ENCODE data around the gene ABCC3.

ABCC3 gene

DNA sequence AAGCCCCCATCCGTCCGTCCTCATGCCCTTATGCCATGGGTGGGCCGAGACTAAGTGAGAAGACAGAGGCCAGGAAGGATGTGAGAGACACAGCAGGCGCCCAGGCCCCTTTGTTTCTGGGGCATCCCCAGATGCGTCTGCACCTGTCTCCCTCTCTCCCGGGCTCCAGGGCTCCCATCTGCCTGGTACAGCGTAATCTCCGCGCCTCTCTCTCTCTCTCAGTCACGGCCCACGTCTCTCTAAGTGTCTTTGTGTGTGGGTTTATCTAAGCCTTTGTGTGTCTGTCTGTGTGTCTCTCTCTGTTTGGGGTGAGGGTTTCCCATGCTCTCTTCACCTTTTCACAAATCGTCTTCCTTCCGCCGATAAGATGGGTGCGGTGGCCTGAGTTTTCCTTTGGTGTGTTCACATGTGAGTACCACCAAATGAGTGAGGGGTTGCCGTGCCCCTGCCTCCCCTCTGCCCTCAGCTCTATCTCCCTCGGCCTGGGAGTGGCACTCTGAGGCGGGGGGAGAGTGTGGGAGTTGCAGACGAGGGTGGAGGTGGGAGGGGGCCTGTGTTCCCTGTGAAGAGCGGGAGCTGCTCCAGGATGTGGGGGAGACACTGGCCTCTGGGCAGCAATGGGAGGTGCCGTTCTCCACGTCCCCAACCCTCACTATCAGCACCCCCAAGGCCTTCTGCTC is 25.8 kb upstream of the ABCC3 start:
- peak; percentile 65 to 80 for DNase-seq

DNA sequence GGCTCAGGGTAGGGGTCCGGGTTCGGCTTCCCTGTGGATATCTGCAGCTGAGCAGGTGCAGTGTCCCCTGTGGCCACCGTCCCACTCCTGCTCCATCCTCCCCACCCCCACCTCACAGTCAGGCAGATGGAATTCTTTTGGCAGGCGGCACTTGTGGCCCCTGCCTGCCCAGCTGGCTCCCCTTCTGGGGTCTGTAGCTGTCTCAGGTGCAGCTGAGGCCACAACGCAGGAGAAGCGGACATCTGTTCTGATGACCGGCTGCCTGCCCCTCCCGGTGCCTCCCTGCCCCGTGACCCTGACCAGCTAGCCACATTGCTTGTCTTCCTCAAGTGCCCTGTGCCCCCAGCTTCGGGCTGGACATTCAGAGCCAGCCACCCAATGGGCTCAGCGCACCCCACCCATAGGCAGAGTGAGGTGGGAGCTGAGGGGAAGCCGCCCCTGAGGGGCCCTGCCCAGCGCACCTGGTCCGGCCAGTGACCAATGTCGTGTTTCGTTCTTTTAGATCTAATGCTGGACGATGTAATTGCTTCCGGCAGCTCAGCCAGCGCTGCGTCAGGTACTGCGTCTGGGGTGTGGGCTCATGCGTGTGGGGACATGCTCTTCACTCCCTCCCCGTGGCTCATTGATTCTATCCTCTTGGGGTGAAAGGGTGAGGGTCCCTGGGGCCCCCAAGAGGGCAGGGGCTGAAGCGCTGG is 25.2 kb upstream of the ABCC3 start:
- peak in 1 of 2 experiments; percentile 23 for DNase-seq

DNA sequence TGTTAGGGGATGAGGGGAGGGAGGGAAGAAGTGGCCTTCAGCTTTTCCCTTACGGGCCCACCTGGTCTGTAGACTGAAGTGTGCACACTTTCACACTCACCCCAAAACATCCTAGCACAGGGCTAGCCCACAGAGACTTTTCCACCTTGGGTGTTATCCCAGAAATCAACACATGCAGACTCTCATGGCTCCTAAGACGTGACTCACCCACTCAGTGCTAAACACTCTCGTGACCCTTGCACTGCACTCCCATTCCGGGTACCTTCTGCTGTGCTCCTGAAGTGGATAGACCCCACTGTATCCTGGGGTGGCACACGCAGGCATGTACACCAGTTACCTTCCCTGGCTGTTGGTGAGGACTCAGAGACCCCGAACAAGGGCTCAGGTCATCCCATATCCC is 23.0 kb upstream of the ABCC3 start:
- DNase-seq, result no peak

DNA sequence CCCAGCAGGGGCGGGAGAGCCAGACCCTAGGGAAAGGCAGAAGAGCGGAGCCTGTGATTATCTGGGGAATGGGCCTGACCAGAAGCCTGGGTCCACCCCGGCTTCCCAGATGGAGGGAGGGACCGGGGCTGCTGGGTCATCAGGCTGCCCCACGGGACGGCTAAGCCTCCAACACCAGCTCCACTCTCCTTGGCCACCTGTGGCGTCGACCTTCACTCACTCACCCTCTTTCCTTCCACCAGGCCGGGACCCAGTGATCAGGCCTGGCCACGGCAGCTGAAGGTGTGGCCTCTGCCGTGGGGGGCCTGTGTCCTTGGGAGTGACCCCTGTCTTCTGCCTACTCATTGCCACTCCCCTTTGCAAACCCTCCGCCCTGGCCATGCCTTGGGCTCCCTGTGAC is 22.4 kb upstream of the ABCC3 start:
- DNase-seq, result no peak

DNA sequence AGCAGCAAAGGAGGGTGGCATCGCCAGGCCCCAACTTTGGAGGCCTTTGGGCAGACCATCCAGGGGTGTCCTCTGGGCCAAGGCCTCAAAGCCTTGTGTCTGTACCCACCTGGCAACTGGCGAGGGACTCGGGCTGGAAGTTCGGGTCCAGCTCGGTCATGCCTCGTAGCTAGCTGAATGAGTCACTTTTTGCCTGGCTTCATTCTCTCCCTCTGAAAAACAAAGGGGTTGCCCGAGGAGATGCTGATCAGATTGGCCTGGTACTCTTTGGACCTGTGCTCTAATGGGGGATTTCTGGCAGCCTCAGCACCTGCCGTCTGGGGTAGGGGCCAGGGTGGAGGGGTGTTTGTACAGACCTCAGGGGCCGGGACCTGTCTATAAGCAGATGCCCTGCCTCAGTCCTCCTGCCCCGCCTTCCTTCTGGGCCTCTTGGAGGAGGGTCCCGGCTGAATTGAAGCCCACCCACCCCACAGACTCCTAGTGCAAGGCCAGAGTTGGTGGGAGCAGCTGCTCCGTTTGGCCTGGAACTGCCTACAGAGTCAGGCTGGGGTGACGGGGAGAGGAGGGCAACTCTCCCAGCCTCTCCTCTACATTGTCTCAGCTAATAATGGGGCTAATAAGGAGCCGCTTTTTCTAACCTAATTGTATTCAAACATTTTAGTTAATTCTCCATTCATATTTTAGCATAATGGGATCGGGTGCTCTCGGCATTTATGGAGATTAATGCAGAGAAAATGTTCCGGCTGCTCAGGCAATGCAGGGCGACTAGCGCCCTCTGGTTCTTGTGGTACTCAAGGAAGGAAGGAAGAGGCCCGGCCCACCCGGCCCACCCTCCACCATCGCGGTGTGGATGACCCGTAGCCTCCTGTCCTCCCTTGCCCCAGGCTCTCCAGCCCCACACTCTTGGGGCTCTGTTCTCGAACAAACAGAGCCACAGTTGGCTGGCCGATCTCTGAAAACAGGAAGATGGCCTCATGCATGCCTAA is 21.4 kb upstream of the ABCC3 start:
- no peak for DNase-seq

DNA sequence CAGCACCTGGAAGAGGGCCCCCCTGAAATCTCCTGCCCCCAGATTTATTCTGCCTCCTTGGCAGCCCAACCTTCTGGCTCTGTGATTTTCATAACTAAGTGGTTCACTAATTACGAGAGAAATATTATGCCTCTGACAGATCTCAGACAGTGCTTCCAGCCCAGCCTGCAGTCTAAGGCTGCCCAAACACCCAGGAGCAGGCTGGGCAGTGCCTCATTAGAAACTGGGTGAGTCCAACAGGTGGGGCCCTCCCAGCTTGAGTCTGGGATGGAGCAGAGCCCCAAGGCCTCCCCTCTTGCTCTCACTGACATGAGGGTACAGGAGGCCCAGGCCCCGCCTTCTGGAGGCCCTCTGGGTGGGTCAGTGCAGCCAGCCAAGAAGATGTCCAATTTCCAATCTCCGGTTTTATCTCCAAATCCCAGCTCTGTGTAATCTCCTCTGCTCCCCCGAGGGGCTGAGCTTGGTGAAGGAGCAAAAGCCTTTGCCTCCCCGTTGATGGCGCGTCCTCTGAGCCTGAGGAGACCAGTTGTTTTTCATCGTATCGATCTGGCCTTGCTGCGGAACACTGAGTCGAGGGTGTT is 20.1 kb upstream of the ABCC3 start:
- no peak for DNase-seq

DNA sequence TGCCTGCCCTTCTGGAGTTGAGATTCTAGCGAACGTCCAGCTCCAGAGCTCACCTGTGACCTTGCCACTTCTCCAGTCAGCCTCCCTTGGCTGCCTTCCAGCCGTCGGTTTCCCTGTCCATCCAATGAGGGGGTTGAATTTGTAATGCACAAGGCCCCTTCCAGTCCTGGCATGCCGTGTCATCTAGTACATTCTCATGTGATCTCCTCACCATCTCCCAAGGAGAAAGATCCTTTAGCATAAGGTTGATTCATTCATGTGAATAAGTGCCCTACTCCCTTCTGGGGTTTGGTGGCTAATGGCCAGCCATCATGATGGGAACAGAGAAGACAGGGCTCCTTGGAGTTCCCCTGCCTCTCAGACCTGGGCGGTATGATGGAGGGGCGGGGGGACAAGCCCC is 18.9 kb upstream of the ABCC3 start:
- DNase-seq, result no peak

DNA sequence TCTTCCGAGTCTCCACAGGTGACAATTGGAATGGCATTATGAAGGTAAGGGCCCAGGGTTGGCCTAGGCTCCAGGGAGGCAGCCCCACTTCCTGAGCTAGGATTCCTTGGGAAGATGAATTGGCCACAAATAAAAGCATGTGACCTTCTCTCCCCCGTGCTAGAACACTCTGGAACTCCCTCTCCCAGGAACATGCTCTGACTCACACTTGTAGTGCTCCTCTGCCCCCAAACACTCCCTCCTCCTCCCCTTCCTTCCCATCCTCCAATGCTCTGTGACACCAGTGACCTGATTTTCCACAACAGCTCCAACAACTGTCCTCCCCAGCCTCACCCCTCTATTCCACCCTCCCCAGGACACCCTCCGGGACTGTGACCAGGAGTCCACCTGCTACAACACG is 16.4 kb upstream of the ABCC3 start:
- no peak for DNase-seq

DNA sequence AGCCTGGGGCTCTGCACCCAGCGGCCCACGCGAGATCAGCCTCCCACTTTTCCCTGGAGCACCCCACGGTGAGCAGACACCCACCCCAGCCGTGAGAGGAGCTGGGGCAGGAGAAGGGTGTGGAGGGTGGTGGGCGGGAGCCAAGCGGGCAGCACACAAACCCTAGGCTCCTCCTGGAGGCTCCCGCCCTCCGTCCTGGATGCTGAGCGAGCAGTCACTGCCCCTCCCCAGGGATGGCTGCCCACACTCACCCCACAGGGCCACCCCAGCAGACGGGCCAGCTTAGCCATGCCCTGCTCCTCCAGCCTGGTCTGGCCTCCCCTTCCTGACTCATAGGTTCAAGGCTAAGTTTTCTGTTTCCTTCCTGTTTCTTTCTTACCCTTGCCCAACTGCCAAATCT is 15.7 kb upstream of the ABCC3 start:
- no peak for DNase-seq

DNA sequence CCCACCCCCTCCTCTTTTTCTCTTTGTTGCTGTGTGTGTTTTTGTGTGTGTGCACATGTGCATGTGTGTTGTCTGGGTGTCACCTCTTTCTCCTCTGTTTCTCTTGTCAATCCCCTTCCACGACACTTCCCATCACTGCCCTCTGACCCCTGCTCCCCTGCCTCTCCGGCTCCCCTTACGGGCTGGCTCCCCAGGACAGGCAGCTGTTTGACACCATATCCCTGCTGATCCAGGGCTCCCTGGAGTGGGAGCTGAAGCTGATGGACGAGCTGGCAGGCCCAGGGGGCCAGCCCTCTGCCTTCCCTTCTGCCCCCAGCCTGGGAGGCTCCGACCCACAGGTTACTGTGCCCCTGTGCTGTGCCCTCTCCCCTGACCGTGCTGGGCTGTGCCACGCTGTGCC is 15.2 kb upstream of the ABCC3 start:
- no peak for DNase-seq

DNA sequence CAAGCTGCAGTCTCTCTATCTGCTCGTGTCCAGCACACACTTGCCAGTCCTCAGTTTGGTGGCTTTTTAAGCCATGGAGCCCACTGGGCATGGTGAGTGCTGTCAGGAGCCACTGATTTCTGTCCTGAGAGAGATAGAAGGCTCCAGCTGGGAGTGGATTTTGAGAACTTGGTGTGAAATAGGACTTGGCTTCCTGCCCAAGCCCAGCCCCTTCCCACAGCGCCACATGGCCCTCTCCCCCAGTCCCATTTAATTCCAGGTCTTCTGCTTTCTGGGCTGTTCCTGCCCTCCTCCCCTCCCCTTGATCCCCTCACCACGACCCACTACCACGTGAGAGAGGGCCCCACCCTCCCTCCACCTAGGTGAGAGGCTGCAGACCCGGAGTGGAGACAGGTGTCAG is 14.4 kb upstream of the ABCC3 start:
- no peak for DNase-seq

DNA sequence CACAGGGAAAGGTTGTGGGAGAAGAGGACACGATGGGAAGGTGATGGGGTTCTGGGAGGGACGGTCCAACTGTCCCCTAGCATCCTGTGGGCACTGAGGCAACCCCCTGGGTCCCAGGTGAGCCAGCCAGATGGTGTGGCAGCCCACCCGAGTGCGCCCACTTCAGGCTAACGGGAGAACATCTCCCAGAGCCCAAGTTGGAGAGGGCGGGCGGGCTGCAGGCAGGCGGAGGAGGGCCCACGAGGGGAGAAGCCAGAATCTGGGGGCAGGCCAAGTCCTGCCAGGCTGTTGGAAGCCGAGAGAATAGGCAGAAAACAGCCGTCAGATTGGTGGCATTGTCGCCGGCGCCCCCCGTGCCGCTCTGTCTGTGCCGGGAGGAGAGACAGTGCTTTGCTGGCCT is 13.8 kb upstream of the ABCC3 start:
- DNase-seq, result no peak

DNA sequence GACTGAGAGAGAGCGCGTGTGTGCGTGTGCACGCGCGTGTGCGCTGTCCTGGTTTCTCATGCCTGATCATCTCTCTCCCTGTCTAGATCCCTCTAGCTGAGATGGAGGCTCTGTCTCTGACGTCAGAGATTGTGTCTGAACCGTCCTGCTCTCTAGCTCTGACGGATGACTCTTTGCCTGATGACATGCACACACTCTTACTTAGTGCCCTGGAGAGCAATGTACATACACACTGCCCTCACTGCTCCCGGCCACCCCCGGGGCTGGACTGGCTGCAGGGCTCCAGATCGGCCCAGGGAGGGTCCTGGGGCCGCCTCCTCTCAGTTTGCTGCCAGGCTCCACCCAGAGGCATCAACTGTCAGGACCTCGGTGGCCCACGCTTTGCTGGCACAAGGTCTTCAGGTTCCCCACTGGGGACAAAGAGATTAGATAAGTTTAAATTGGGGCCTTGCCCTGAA is 13.1 kb upstream of the ABCC3 start:
- DNase-seq, result no peak

DNA sequence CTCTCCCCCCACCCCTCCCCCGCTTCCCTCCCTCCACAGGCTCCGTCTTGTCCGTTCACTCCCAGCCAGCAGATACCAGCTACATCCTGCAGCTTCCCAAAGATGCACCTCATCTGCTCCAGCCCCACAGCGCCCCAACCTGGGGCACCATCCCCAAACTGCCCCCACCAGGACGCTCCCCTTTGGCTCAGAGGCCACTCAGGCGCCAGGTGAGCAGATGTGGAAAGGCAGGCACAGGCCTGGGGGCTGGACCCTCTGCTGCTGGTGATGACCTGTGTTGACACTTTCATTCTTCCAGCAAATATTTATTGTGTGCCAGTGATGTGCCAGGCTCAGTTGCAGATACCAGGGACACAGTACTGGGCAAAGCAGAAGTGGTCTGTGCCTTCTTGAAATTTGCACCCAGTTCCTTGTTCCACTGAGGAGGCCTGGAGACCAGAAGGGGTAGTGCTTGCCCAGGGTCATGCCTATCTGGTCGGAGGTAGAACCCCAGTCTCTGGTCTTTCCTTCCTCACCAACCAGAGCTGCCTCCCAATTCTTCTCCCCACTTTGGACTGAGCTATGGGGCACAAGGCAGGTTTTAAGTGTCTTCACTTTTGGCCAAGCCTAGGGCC is 10.3 kb upstream of the ABCC3 start:
- DNase-seq, result no peak

DNA sequence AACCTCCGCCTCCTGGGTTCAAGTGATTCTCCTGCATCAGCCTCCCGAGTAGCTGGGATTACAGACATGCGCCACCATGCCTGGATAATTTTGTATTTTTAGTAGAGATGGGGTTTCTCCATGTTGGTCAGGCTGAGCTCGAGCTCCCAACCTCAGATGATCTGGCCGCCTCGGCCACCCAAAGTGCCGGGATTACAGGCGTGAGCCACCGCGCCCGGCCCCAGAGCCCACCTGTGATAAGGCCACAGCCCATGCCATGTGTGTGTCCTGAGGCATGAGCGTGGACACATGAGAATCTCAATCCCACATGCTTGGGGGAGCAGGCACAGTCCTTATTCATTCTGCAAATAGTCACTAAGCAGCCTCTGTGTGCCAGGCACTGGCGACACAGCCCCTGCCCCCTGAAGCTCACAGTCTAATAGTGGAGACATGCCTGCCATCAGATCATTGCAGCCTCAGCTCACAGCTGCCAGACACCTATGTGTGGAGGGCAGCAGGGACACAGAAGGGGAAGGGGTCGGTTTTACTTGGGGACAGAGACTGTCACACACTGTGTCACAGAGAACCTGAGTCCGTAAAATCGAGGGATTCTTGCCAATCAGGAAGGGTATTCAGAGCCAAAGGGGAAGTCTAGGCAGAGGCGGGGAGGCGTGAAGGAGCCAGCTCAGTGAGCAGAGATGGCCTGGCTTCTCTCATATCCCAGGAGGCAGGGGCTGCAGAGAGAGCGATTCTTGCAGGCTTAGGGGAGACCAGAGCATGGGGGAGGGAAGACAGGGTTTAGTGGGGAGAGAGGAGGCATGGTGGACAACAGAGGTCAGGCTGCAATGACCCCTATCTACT is 9.4 kb upstream of the ABCC3 start:
- DNase-seq, result no peak

DNA sequence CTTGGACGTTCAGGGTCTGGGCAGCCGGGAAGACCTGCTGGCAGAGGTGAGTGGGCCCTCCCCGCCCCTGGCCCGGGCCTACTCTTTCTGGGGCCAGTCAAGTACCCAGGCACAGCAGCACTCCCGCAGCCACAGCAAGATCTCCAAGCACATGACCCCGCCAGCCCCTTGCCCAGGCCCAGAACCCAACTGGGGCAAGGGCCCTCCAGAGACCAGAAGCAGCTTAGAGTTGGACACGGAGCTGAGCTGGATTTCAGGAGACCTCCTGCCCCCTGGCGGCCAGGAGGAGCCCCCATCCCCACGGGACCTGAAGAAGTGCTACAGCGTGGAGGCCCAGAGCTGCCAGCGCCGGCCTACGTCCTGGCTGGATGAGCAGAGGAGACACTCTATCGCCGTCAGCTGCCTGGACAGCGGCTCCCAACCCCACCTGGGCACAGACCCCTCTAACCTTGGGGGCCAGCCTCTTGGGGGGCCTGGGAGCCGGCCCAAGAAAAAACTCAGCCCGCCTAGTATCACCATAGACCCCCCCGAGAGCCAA is 8.6 kb upstream of the ABCC3 start:
- peak; percentile 27 to 60 for DNase-seq

DNA sequence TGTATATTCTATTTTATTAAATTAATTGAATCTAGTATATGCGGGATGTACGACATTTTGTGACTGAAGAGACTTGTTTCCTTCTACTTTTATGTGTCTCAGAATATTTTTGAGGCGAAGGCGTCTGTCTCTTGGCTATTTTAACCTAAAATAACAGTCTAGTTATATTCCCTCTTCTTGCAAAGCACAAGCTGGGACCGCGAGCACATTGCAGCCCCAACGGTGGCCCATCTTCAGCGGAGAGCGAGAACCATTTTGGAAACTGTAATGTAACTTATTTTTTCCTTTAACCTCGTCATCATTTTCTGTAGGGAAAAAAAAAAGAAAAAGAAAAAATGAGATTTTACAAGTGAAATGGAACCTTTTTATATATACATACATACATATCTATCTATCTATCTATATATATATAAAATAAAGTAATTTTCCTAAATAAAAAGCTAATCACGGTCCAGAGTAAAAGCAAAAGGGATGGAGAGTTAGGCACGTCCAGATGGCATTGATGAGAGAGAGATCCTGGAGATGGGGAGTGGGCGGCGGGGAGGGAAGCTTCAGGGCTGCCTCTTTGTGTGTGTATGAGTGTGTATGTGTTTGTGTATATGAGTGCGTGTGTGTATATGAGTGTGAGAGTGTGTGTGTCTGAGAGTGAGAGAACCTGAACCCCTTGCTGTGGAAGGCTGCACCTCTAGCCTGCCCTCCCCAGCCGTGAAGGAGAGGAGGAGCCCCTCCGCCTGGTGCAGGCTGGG is 7.5 kb upstream of the ABCC3 start:
- no peak for DNase-seq

DNA sequence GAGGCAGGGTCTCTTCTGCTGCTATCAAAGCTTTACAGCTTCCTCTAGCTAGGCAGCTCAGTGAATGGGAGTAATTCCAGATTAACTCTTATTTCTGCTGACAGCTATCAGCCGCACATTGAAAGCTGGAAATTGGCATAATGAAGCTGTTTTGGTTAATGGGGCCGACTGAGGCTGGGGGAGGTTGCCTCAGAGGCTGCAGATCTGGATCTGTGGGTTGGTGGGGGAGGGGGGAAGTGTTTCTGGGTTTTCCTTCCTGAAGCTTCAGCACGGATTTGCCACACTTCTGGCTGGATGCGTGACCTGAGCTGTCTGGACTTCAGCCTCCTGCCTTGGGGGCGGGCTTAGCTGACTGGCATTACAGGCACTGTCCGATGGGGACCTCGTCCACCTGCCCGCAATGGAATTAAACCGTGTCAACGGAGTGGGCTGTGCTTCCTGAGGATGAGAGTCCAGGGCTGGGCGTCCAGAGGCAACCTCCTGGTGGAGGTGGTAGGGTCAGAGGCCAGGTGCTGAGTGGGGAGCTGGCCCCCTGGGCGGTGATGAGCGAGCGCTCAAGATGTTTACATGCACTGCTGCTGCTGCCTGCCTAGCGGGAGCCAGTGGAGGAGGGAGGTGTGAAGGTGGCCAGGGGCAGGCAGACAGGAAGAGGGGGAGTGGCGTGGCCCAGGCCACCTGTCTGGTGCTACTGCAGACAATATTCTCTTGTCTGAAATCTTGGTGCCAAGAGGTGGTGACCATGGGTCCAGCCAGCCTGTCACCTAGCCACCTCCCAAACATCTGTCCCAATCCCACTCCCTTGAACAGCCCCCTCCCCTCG is 6.7 kb upstream of the ABCC3 start:
- no peak for DNase-seq

DNA sequence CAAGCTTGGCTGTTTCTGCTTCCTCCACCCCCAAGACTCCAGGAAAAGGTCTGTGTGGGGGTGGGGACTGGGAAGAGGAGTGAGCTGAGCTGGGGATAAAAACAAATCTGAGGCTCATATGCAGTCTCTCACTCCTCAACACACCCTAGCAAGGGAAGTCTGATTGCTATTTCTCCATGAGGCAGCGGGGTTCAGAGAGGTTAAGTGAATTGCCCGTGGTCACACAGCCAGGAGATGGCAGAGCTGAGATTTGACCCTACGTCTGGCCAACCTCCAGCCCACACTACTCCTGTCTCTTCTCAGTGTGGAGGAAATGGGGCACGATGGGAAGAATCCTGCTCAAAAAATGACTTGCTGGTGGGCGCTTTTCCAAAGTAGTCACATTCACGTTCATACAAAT is 4.8 kb upstream of the ABCC3 start:
- no peak for DNase-seq

Data from NCI-H187 (cell line).